Measurements from ENCODE around the gene SYT8.

DNA sequence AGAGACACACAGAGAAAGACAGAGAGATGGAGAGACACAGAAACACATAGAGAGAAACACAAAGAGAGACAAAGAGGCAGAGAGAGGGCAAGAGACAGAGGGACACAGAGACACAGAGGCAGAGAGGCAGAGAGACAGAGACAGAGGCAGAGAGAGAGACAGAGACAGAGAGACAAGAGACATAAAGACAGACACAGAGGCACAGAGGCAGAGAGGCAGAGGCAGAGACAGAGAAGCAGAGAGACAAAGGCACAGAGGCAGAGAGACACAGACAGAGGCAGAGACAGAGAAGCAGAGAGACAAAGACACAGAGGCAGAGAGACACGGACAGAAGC lies 10.3 kb downstream of the SYT8 start:
- TF ChIP-seq, protein P1, sequence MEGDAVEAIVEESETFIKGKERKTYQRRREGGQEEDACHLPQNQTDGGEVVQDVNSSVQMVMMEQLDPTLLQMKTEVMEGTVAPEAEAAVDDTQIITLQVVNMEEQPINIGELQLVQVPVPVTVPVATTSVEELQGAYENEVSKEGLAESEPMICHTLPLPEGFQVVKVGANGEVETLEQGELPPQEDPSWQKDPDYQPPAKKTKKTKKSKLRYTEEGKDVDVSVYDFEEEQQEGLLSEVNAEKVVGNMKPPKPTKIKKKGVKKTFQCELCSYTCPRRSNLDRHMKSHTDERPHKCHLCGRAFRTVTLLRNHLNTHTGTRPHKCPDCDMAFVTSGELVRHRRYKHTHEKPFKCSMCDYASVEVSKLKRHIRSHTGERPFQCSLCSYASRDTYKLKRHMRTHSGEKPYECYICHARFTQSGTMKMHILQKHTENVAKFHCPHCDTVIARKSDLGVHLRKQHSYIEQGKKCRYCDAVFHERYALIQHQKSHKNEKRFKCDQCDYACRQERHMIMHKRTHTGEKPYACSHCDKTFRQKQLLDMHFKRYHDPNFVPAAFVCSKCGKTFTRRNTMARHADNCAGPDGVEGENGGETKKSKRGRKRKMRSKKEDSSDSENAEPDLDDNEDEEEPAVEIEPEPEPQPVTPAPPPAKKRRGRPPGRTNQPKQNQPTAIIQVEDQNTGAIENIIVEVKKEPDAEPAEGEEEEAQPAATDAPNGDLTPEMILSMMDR (IDR thresholded peaks at IDR 0.05), result no peak
- no peak for TF ChIP-seq POLR2A (IDR thresholded peaks at IDR 0.05)

Data from right lobe of liver (tissue), 4 donors.